ENCODE measurements around the gene GABRA4. TPM values are rescaled to one million over a fixed set of nuclear protein-coding genes. Genes with fewer than 3 reads are reported as not detected.

Gene GABRA4
- total RNA-seq, 2 donors from 2014 or later: 0.08 TPM; not detected in 1

GRCh38 chr4:46889410-46889809, 104.0 kb downstream of the GABRA4 start:
- Histone ChIP-seq H3K27me3 (no peaks in the 10 kb centered on the region), H3K4me1 (no peaks in the 10 kb centered on the region), H3K9me3 (no peaks in the 10 kb centered on the region), H3K27ac (no peak overlapping the region), H3K36me3 (no peaks in the 10 kb centered on the region), H3K9ac (ENCODE audit: low read depth in 2 of 2, low read length in 2 of 2) (no peak overlapping the region), H3K4me3 (no peak overlapping the region)
- intact Hi-C loops (cut with DNase I): no loop called here
- no peak for DNase-seq
- no peak for TF ChIP-seq CTCF (IDR thresholded peaks at IDR 0.05)

GRCh38 chr4:46886711-46887110, 106.7 kb downstream of the GABRA4 start:
- no peaks in the 10 kb centered on the region for H3K36me3 ChIP-seq
- H3K9me3 ChIP-seq: no peaks in the 10 kb centered on the region
- no peaks in the 10 kb centered on the region for H3K27me3 ChIP-seq
- no peak overlapping the region for H3K9ac ChIP-seq (ENCODE audit: low read depth in 2 of 2, low read length in 2 of 2)
- intact Hi-C loops (cut with DNase I): no loop called here
- H3K4me1 ChIP-seq: no peaks in the 10 kb centered on the region
- no peak overlapping the region for H3K27ac ChIP-seq
- no peak for TF ChIP-seq CTCF (IDR thresholded peaks at IDR 0.05)
- no peak overlapping the region for H3K4me3 ChIP-seq
- DNase-seq: no peak

- Histone ChIP-seq H3K27me3 (no peaks in the 10 kb centered on the region), H3K4me3 (no peak overlapping the region), H3K9me3 (no peaks in the 10 kb centered on the region), H3K27ac (no peak overlapping the region), H3K9ac (ENCODE audit: low read depth in 2 of 2, low read length in 2 of 2) (no peak overlapping the region), H3K36me3 (no peaks in the 10 kb centered on the region), H3K4me1 (no peaks in the 10 kb centered on the region)
- TF ChIP-seq CTCF (IDR thresholded peaks at IDR 0.05): no peak
- no peak for DNase-seq
- intact Hi-C loops (cut with DNase I): no loop called here
Measured at GRCh38 chr4:46878641-46879040, 114.7 kb downstream of the GABRA4 start.

GRCh38 chr4:46874811-46875210, 118.6 kb downstream of the GABRA4 start:
- H3K9me3 ChIP-seq: no peaks in the 10 kb centered on the region
- H3K4me3 ChIP-seq: no peak overlapping the region
- H3K4me1 ChIP-seq: no peaks in the 10 kb centered on the region
- H3K9ac ChIP-seq (ENCODE audit: low read depth in 2 of 2, low read length in 2 of 2): no peak overlapping the region
- H3K36me3 ChIP-seq: no peaks in the 10 kb centered on the region
- no peak for DNase-seq
- H3K27me3 ChIP-seq: no peaks in the 10 kb centered on the region
- no peak overlapping the region for H3K27ac ChIP-seq
- no peak for TF ChIP-seq CTCF (IDR thresholded peaks at IDR 0.05)
- intact Hi-C loops (cut with DNase I): no loop called here

GRCh38 chr4:46870411-46870810, 123.0 kb downstream of the GABRA4 start:
- no peaks in the 10 kb centered on the region for H3K36me3 ChIP-seq
- TF ChIP-seq CTCF (IDR thresholded peaks at IDR 0.05): no peak
- intact Hi-C loops (cut with DNase I): no loop called here
- no peak overlapping the region for H3K4me3 ChIP-seq
- no peaks in the 10 kb centered on the region for H3K9me3 ChIP-seq
- no peak overlapping the region for H3K9ac ChIP-seq (ENCODE audit: low read depth in 2 of 2, low read length in 2 of 2)
- no peaks in the 10 kb centered on the region for H3K4me1 ChIP-seq
- H3K27me3 ChIP-seq: no peaks in the 10 kb centered on the region
- DNase-seq: no peak
- H3K27ac ChIP-seq: no peak overlapping the region

Other genes with a start within 250 kb of the GABRA4 start
- not detected for gene COX7B2, start 84.3 kb downstream of the GABRA4 start, total RNA-seq
- under 1 TPM in 1 of 2 donors, not detected in 1; 0.82 TPM for gene GABRB1, start 38.0 kb upstream of the GABRA4 start, total RNA-seq